GM21786 (cell line): ENCODE data around the gene MDM4.
"Not testable (repeated sequence)": the region's sequence is repeated elsewhere in the genome, so short reads cannot be mapped to it uniquely, and the experiment has no call there.

ENCODE experiments used
- ATAC-seq: cut with Tn5 transposase; IDR thresholded peaks from one replicate; pipeline ENCODE4 v1.9.1; 2021; ENCODE audit not compliant: unreplicated experiment

The MDM4 gene

GRCh38 chr1:204516180-204516879, at the start of gene MDM4:
TSS of gene MDM4 (plus strand) at chr1:204516406. CDS start at chr1:204525519, 9,113 bp downstream.
- ATAC-seq = peak; percentile 79

GRCh38 chr1:204466416-204467405, 49.5 kb upstream of the MDM4 start:
- no peak for ATAC-seq

- no peak for ATAC-seq
Observed at GRCh38 chr1:204468206-204468605, 48.0 kb upstream of the MDM4 start.

DNA sequence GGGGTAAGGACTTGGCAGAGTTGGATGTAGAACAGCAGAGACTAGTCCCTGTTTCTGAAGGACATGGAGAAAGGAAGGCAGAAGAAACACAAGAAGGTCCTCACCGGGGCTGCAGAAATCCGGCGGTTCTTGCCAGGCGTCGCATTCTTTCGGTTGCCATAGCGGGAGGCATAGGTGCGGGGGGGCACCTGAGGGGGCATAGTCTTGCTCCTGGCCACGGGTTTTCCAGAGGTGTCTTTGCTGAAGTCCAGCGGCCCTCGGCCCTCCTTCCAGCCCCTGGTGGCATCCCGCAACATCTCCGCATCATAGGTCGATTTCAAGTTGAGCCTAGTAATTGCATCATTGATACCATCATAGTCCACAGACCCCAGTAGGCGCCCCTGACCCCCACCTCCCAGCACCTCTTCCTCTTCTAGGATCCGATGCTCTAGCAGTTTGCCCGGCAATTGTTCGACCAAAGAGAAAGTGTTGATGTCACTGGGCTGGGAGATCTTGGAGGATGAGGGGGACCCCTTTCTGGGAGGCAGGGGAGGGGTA, 47.4 kb upstream of the MDM4 start:
- ATAC-seq = no peak

DNA sequence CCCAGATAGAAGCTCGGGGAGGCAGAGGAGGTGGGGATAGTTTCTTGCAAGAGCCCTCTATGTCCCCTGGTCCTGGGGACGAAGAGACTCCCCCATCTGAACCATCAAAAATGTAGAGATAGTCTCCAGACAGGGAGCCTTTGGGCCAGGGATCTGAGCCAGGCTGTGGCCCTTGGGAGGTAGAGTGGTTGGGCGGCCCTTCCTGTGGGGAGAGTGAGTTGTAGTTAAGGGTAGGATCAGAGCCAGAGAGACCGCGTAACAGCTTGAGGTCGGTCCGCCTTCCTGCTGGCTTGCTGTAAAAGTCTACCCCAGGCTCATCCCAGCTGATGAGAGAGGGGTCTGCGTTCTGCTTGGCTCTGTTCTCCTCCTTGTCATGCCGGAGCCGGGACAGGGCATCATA, 46.9 kb upstream of the MDM4 start:
- no peak for ATAC-seq

GRCh38 chr1:204471687-204472086, 44.5 kb upstream of the MDM4 start:
- no peak for ATAC-seq

DNA sequence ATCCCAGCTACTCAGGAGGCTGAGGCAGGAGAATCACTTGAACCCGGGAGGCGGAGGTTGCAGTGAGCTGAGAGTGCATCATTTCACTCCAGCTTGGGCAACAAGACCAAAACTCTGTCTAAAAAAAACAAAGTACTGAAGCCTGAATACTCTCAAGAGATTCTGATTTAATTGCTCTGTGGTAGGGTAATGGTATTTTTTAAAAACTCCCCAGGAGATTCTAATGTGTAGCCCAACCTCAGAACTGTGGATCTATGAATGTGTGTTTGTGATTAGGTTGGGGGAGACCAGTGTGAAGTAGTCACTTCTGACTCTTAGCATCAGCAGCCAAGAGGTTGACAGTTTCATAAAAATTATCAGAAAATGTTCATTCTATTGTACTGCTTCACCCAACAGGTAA, 43.5 kb upstream of the MDM4 start:
- ATAC-seq = no peak

DNA sequence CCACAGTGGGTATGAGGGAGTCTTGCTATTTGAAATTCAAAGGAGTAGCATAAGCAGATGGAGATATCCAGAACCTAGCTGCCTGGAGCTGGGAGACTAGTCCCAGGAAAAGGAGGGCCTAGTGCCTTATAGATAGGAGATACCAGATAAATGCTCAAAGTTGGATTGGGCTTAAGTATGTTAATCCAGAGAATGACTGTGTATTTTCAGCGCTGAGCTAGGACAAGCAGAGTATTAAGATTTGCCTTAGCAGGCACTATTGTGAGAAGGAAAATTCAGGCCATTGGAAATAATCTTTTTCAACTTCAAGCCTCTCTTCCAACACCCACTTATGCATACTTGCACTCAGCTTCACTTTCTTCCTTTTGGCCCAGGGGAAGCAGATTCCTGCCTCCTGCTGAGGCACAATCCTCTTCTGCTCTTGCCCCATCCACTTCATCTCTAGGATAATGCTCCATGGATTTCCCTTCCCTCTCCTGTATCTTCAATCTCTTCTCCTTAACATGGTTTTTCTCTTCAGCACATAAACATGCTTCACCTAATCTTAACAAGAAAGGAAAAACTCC, 42.7 kb upstream of the MDM4 start:
- no peak for ATAC-seq

- no peak for ATAC-seq
Observed at GRCh38 chr1:204475656-204476432, 40.4 kb upstream of the MDM4 start.

GRCh38 chr1:204476563-204476962, 39.6 kb upstream of the MDM4 start:
- no peak for ATAC-seq

DNA sequence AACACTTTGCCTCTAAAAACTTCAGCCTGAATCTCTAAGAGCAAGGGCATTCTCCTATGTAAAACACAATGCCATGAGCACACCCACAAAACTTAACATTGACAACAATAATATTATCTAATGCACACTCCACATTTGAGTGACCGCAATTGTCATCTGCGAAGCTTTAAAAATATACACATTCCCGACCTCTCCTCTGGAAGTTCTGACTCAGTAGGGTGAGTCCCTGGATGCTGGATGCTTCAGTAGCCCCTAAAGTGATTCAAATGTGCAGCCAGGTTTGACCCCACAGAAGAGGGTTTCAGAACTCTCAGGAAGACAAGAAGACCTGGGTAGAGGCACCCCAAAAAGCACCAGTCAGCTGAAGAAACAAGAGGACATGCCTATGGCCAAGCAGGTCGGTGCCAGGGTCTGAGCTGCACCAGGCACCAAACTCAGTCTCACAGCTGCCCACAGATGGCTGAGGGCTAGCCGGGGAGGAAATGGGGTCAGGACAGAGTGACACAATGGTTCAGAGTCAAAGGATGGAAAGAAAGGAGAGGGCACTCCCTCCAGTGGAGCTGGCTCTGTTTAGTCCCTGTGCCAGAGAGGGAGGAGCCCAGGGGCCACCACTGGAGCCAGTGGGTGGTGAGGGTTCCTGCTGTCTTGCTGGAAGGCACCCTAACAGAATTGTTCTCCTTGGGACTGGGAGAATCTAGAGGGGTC, 39.0 kb upstream of the MDM4 start:
- no peak for ATAC-seq

DNA sequence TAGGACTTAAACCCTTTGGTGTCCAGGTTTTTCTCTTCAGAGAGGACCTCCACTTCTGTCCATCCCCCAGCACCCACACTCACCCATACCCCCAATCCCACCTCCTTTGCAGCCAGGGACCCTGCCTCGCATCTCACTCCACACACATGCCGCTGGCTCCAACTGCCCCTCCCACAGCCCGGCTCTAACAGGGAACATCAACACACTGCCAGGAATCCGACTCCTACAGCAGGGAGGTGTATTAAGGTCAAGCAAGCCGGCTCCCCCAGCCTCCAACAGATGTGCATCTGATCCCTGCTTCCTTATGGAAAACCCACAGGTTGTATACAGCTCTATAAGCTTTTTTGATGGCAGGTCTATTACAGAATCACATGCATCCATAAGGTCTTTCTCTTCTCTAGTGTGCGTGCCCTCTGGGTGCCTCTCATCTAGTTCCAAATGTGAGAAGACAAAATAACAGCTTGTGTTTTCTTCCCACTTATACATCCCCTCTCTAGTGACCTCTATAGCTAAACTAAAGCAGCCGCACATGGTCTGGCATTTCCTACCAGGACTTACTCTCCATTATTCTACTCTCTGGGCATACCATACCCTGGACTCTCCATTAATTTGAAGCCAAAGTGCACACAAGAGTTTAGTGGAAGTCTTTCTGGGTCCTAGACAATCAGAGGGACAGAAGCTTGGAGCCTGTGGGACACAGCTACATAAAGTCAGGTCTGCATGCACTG, 37.9 kb upstream of the MDM4 start:
- no peak for ATAC-seq

- ATAC-seq = no peak
Observed at GRCh38 chr1:204478921-204479320, 37.3 kb upstream of the MDM4 start.

DNA sequence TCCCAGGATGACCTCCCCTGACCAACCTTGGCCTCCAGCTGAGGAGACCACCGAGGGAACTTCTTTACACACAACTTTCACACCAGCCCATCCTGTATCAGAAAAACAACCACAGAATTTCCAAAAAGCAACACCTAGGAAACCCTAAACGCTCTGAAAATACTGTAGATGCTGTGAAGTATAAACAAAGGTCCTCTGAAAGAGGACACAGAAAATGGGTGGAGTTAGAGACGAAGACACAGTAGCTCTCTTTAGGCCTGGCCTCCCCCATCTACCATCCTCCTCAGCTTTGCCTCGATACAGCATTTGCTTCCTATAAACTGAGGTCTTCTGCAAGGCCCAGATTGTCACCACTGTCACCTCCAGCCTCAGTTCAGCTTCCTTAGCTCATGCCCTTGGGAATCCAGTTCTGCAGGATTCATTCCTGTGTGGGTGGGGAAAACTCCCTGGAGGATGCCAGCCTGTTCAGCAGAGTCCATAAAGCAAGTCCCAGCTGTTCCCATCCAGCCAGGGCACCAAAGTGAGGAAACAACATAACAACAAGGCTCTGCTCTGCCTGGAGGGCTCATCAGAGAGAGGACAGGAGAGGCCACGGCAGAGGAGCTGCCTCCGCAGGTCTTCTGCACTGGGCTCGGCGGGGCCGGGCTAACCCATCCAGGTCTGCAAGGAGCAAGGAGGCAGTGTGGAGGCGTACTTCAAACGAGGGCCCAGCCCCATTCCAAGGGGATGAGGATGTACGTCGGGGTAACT, 36.6 kb upstream of the MDM4 start:
- ATAC-seq = no peak

- ATAC-seq = peak; percentile 63
Observed at GRCh38 chr1:204480515-204480914, 35.7 kb upstream of the MDM4 start.

DNA sequence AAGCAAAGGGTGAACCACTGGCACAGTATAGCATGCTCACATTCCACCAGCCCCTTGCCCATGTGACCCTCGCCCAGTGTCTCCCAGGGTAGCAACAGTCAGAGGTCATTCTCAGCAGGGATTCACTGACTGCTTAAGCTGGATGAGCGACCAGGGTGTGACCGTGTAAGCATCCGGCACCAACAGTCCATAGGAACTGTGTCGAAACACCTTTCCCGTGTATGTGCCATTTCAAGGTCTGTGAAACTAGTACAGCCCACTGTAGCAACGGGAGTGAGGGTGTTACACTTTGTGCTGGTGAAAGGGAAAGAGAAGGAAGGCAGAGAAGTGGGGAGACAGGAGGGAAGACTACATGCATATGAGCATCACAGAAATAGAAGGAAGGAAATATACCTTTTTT, 32.4 kb upstream of the MDM4 start:
- no peak for ATAC-seq

GRCh38 chr1:204486513-204487255, 29.5 kb upstream of the MDM4 start:
- ATAC-seq = not testable (repeated sequence)

DNA sequence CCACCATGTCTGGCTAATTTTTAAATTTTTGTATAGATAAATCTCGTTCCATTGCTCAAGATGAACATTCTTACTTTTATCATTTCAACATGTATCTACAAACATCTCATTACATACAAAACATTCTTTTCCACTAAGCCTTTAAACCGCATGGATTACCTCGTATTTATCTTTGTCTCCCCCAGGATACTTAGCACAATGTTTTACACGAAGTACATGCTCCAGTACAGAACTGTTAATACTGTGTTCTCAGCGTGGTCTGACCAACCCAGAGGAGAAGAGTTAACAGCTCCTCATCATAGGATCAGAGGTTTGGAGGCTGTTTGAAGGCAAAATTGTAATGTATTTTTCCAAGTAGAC, 29.0 kb upstream of the MDM4 start:
- ATAC-seq = no peak
